Esophagus muscularis mucosa (tissue), 4 donors: ENCODE results near the gene ZNF892.

ENCODE experiments used
- EP300 ChIP-seq: sonication (generic); formaldehyde crosslinking; IDR thresholded peaks from one replicate; pipeline ENCODE4 v1.6.1; 2017; ENCODE audit warnings: antibody characterized with exemption
- POLR2A ChIP-seq: fragments of 450-650 bp; IDR thresholded peaks from one replicate; pipeline ENCODE4 v1.6.1; 2017; ENCODE audit warnings: antibody characterized with exemption, moderate library complexity, mild to moderate bottlenecking, low read depth
- POLR2AphosphoS5 ChIP-seq, 2 donors: sonication (generic); formaldehyde crosslinking; IDR thresholded peaks; one replicate each; pipeline ENCODE4 v1.6.1; 2017; ENCODE audit warnings: antibody characterized with exemption in 2 of 2
- TF ChIP-seq, protein P1 (sequence below), 3 experiments: fragments of 200-600 bp in 2 of 3; fragments of 450-650 bp in 1 of 3; sonication (generic) in 2 of 3; IDR thresholded peaks; one replicate each; pipeline ENCODE4 v1.5.1; 2017 to 2019; ENCODE audit warnings: antibody characterized with exemption in 3 of 3, mild to moderate bottlenecking in 2 of 3, moderate library complexity in 1 of 3

DNA sequence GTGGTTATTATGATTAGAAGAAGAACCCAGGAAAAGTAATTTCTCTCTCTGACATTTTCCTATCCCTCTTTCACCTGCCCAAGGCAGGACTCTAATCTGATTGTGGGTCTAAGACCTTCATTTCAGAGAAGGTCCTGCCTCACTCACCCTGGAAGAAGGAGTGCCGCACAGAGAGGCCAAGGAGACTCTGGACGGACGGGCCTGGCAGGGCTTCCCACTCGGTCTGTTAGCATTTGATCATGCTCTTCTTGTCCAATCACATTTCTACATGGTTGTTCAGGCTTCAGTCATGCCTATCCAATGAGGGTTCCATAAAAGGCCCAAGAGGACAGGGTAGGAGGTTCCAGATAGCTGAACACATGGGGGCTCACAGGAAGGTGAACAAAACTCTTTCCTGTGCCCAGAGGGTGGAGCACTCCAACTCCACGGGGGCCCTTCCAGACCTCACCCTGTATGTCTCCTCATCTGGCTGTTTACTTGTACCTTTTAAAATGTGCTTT lies 27.0 kb downstream of the ZNF892 start:
- TF ChIP-seq, protein P1, sequence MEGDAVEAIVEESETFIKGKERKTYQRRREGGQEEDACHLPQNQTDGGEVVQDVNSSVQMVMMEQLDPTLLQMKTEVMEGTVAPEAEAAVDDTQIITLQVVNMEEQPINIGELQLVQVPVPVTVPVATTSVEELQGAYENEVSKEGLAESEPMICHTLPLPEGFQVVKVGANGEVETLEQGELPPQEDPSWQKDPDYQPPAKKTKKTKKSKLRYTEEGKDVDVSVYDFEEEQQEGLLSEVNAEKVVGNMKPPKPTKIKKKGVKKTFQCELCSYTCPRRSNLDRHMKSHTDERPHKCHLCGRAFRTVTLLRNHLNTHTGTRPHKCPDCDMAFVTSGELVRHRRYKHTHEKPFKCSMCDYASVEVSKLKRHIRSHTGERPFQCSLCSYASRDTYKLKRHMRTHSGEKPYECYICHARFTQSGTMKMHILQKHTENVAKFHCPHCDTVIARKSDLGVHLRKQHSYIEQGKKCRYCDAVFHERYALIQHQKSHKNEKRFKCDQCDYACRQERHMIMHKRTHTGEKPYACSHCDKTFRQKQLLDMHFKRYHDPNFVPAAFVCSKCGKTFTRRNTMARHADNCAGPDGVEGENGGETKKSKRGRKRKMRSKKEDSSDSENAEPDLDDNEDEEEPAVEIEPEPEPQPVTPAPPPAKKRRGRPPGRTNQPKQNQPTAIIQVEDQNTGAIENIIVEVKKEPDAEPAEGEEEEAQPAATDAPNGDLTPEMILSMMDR (IDR thresholded peaks at IDR 0.05): no peak
- TF ChIP-seq POLR2AphosphoS5 (IDR thresholded peaks at IDR 0.05) (no peak), EP300 (no peak), POLR2A (no peak)
